IPS DF 4.7 (cell line): ENCODE measurements around the gene SMIM35.
"Not testable (repeated sequence)": the region's sequence is repeated elsewhere in the genome, so short reads cannot be mapped to it uniquely, and the experiment has no call there.

ENCODE experiments used
- DNase-seq: peaks from one replicate; pipeline ENCODE4 v3.0.0-alpha.2; 2013; ENCODE audit warnings: low spot score; ENCODE audit errors: extremely low read depth

Gene SMIM35

GRCh38 chr11:118045191-118045590 lies 41.6 kb downstream of the SMIM35 start:
- no peak for DNase-seq

GRCh38 chr11:118042796-118043195 lies 44.0 kb downstream of the SMIM35 start:
- DNase-seq: no peak

- DNase-seq: no peak
Observed at GRCh38 chr11:118042141-118042540, 44.6 kb downstream of the SMIM35 start.

- no peak for DNase-seq
Observed at GRCh38 chr11:118033443-118033842, 53.3 kb downstream of the SMIM35 start.

DNA sequence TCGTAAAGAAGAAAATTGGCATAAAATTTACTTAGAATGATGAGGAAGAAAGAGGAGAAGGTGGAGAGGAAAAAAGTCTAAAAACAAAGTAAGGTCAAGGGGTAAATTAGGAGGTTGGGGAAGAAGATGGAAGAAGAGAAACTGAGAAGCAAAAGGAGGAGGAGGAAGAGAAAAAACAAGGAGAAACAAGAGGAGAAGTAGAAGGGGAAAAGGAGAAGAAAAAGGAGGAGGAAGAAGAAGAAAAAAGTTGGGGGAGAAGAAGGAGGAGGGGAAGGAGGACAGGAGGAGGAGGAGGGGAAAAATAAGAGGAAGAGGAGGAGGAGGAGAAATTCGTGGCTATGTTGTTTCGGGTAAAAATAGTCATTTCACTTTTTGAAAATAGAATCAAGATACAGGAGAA lies 58.1 kb downstream of the SMIM35 start:
- no peak for DNase-seq

GRCh38 chr11:118027694-118028093 lies 59.1 kb downstream of the SMIM35 start:
- DNase-seq: no peak

DNA sequence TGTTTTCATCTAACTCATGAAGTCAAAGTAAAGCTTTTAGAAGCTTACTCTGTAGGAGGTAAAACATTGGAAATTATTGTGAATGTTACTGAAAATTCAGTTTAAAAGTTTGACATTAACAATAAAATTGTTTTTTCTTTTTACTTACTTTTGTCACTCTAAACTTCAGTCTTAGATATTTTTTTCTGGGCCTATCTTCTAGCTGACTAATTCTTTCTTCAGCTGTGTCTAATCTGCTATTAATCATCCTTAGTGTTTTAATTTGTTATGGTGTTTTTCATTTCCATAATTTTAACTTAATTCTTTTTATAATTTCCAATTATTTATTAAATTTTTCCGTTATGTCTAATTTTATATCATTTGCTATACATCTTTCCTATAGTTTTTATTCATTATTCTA lies 65.6 kb downstream of the SMIM35 start:
- no peak for DNase-seq

DNA sequence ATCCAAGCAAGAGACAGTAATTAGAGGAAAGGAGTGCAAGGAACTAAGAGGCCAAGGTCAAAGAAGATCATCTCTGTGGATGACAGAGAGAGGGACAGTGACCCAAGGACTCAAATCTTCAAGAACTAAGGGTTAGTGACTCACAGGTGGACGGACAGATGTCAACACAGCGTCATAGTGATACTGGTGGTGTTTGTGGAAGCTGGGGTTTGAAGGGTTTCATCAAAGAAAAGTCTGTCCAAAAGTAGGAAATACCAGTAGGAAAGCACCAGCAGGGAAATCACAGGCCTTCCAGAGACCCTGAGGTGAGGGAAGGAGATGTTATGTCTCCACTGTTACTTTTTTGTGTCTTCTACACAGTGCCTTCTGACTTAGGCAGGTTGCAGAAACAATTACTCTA lies 68.4 kb downstream of the SMIM35 start:
- no peak for DNase-seq

GRCh38 chr11:118017631-118018315 lies 69.0 kb downstream of the SMIM35 start:
- DNase-seq: no peak

GRCh38 chr11:118017111-118017510 lies 69.7 kb downstream of the SMIM35 start:
- no peak for DNase-seq

- no peak for DNase-seq
Observed at GRCh38 chr11:118016104-118016503, 70.7 kb downstream of the SMIM35 start.

DNA sequence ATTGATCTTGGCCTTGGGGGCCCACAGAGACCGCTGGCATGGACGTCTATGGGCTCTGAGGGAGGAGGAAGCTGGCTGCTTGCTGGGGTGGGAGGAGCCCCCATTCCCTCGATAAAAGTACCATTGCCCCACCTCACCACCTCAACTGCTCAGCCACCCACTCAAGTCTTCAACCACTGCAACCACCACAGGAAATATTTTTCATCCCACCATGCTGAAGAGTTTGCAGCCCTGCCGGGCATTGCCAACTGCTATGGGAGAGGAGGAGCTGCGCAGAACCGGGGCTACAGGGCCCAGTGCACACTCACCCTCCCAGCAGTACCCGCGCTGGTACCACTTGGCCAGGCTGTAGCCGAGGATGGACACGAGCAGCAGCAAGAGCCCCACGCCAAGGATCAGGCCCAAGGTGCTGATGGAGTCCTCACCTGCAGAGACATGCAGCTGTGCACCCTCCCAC lies 71.3 kb downstream of the SMIM35 start:
- no peak for DNase-seq

- DNase-seq: no peak
Observed at GRCh38 chr11:118014022-118014421, 72.7 kb downstream of the SMIM35 start.

- DNase-seq: no peak
Observed at GRCh38 chr11:118012083-118012669, 74.6 kb downstream of the SMIM35 start.

DNA sequence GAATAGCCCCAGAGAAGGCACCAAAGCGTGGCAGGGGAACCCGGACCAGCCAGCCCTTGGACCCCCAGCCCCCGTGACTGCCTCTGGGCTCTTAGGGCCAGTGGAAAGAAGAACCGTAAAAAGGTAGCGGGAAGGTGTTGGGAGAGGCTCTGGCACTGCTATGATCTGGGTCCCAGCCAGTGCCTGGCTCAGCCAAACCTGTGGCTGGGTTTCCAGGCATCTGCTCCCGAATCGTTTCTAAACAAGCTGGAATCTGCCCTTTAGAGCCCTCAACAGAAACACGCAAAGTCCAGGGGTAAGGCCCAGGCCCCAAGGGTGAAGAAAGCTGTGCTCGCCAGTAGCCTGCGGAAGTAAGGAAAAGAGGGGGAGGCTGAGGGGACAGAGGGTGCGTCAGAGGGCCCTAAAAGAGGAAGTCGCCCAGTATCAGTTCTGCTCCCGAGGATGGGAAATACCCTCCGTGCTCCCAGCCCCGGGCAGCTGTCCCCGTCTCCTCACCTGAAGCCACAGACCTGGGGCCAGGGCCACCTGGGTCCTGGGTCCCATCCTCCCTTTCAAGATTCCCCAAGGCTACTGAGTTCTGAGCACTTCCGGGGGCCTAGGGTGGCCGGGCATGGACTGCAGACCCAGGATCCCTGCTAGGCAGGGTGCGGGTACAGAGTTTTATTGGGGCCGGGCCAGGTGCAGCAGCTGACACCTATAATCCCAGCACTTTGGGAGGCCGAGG lies 75.9 kb downstream of the SMIM35 start:
- DNase-seq: no peak

DNA sequence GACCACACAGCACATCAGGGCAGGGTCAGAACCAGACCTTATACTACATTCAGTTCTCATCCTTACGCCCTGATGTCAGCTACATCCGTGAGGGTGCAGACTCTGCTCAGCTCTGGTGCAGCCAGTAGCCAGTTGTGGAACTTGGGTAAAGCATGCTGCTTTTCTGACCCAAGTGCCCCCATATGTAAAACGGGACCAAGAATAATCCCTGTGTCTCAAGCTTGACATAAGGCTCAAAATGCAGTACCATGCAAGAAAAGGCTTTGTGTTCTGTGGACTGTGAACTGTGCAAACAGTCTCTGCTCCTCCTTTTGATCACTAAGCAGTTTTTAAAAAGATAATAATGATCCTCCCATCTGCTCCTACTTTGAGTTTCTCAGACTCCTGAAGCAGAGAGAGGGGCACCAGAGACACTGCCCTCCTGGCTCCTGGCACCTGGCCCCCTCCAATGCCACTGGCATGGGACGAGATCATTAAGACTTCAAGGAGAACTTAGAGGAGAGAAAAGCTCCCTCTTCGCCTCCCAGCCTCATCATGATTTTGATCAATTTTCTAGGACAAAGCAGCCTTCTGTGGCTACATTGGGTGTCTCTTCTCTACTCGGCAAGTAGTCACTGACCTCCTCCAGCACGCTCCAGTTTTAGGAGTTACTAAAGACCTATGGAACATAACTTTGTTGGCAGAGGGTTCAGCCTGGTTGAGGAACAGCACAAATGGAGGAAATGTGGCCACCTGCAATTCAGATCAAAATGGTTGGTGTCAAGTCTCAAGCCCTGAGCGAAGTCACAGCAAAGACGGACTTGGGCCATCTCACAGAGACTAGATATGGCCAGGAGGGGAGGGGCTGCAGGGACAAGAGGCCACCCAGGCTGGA lies 76.7 kb downstream of the SMIM35 start:
- DNase-seq: no peak

- DNase-seq: no peak
Observed at GRCh38 chr11:118008271-118008911, 78.4 kb downstream of the SMIM35 start.

DNA sequence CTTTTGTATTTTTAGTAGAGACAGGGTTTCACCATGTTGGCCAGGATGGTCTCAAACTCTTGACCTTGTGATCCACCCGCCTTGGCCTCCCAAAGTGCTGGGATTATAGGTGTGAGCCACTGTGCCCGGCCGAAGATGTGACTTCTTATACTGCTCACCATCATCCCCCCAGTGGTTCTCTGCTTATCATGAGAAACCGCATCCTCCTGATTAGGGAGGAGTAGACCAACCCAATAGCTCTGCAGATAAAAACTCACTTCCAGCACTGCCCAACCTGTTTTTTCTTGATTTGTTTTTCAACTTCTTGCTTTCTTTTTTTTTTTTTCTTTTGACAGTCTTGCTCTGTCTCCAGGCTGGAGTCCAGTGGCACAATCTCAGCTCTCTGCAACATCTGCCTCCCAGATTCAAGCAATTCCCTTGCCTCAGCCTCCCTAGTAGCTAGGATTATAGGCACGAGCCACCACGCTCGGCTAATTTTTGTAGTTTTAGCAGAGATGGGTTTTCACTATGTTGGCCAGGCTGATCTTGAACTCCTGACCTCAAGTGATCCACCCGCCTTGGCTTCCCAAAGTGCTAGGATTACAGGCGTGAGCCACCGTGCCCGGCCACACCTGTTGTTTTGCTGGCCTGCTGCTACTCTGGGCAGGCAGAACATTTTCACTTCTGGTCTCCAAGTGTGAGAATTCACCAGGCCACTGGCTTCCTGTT lies 79.0 kb downstream of the SMIM35 start:
- not testable (repeated sequence) for DNase-seq

DNA sequence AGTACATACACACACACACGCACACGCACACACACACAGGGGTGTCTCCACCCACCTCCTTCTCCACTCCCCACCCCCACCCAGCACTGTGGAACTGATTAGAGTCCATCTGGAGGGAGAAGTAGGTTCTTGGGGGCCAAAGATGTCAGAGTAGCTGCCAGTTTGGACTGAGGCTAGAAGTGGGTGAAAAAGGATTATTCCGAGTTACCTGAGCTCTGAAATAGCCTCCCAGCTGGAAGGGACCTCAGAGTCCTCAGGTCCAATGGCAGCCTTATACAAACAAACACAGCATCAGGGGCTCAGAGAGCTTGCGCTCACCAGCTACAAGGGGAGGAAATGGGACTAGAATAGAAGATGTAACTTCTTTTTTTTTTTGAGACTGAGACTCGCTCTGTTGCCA lies 79.7 kb downstream of the SMIM35 start:
- DNase-seq: no peak

DNA sequence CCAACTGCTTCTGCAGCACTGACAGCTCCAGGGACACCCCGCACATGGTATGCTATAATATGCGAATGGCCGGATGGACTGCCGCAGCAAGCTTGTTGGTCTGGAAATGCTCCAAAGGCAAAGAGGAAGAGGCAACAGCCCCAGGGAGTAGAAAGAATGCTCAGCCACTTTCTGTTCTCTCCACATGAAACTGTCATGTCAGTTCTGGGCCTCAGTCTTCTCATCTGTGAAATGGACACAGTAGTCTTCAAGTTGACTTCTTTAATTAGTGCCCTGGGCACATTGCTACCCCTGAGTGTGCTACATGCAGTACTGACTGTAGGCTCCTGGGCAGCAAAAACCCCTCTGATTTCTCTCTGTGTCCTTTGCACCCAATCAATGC lies 80.6 kb downstream of the SMIM35 start:
- no peak for DNase-seq
